Globus pallidus (tissue), 1 donor: ENCODE data around the gene MEGF11.

Experiments
- DNase-seq: peaks from one replicate; pipeline ENCODE4 v3.0.0-alpha.2; 2015; ENCODE audit warnings: low spot score

Gene MEGF11

DNA sequence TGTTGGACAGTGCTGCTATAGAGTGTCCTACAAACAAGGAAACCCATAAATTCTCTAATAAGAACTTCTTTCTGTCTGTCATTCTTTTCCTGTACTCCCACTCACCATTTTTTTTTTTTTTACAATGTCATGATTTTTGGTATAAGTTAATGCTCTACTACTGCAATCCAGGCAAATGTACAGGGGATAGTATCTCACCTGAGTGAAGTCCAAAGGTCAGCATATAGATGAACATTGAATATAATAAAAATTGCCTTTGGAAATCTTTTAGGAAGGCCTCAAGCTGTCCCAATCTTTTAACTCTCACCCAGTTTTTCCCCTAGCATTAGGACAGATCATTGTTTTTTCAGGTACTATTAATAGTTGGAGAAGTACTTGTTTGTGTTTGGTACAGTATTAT lies 405.6 kb downstream of the MEGF11 start:
- no peak for DNase-seq

GRCh38 chr15:65845826-65846519 lies 407.6 kb downstream of the MEGF11 start:
- DNase-seq: no peak
